GM21381 (cell line): ENCODE results near the gene COL23A1.

Source experiments
- ATAC-seq: cut with Tn5 transposase; IDR thresholded peaks from one replicate; pipeline ENCODE4 v1.9.1; 2021; ENCODE audit warnings: mild to moderate bottlenecking, moderate library complexity; ENCODE audit not compliant: unreplicated experiment

Gene COL23A1

GRCh38 chr5:178427576-178428197 is 162.5 kb downstream of the COL23A1 start:
- ATAC-seq: no peak

GRCh38 chr5:178426326-178427130 is 163.7 kb downstream of the COL23A1 start:
- no peak for ATAC-seq

GRCh38 chr5:178425621-178426068 is 164.5 kb downstream of the COL23A1 start:
- ATAC-seq: no peak

GRCh38 chr5:178424810-178425177 is 165.4 kb downstream of the COL23A1 start:
- ATAC-seq: no peak

GRCh38 chr5:178423901-178424809 is 166.0 kb downstream of the COL23A1 start:
- no peak for ATAC-seq

- ATAC-seq: no peak
These were observed 166.8 kb downstream of the COL23A1 start for GRCh38 chr5:178423431-178423830.

- ATAC-seq: no peak
These were observed 167.8 kb downstream of the COL23A1 start for GRCh38 chr5:178422400-178422775.

GRCh38 chr5:178421699-178422399 is 168.3 kb downstream of the COL23A1 start:
- no peak for ATAC-seq

GRCh38 chr5:178421128-178421527 is 169.1 kb downstream of the COL23A1 start:
- ATAC-seq: no peak

GRCh38 chr5:178420354-178420781 is 169.8 kb downstream of the COL23A1 start:
- ATAC-seq: no peak

GRCh38 chr5:178419651-178420050 is 170.5 kb downstream of the COL23A1 start:
- ATAC-seq: no peak

GRCh38 chr5:178419196-178419595 is 171.0 kb downstream of the COL23A1 start:
- ATAC-seq: no peak

- no peak for ATAC-seq
These were observed 171.7 kb downstream of the COL23A1 start for GRCh38 chr5:178418471-178419010.

- no peak for ATAC-seq
These were observed 172.2 kb downstream of the COL23A1 start for GRCh38 chr5:178418031-178418430.

GRCh38 chr5:178417391-178417811 is 172.8 kb downstream of the COL23A1 start:
- ATAC-seq: no peak

- no peak for ATAC-seq
These were observed 173.3 kb downstream of the COL23A1 start for GRCh38 chr5:178416919-178417318.

GRCh38 chr5:178416206-178416882 is 173.8 kb downstream of the COL23A1 start:
- no peak for ATAC-seq

GRCh38 chr5:178415353-178415752 is 174.8 kb downstream of the COL23A1 start:
- ATAC-seq: no peak

GRCh38 chr5:178413988-178414387 is 176.2 kb downstream of the COL23A1 start:
- ATAC-seq: no peak

GRCh38 chr5:178411083-178411482 is 179.1 kb downstream of the COL23A1 start:
- ATAC-seq: no peak
